HepG2 (cell line): ENCODE results near the gene GALNT17. TPM values are rescaled to one million over a fixed set of nuclear protein-coding genes. Genes with fewer than 3 reads are reported as not detected.

ENCODE experiments used
- ATAC-seq: fragments of 200-7000 bp; cut with Tn5 transposase; 3 replicates; pipeline ENCODE4 v1.9.1; 2020; ENCODE audit warnings: mild to moderate bottlenecking, moderate library complexity
- Bru-seq: library from RNA; stranded (reverse); fragments of 400-500 nt; gene quantifications from one replicate; lab custom pipeline; 2021; lab: Mats Ljungman, UMichigan
- BruChase-seq, 2 experiments: library from RNA; stranded (reverse); fragments of 400-500 nt; gene quantifications; one replicate each; lab custom pipeline; 2021; lab: Mats Ljungman, UMichigan
- BruUV-seq: library from RNA; stranded (reverse); fragments of 400-500 nt; replicated peaks from 2 replicates; lab custom pipeline; 2021; lab: Mats Ljungman, UMichigan
- CTCF ChIA-PET: fragments of 300-600 bp; formaldehyde crosslinking; extraction: SDS; loops from one replicate; lab custom pipeline; 2021; ENCODE audit warnings: low total read pairs, inconsistent platforms, low intra/inter-chr PET ratio; lab: Yijun Ruan, JAX
- POLR2A ChIA-PET: fragments of 350-600 bp; sonication (Branson Sonifier 250); formaldehyde crosslinking; loops from one replicate; lab custom pipeline; 2020; ENCODE audit warnings: antibody characterized with exemption, inconsistent platforms; lab: Yijun Ruan, JAX
- DNase-seq: peaks from one replicate; pipeline ENCODE4 v3.0.0-alpha.2; 2015; ENCODE audit warnings: low spot score
- FAIRE-seq: peaks from 3 replicates; lab custom pipeline; 2011; peaks lifted over from hg19 to GRCh38; lab: Jason Lieb, UNC
- H2AFZ ChIP-seq: one replicate; pipeline ENCODE4 v1.6.1; 2011; ENCODE audit warnings: low read length, inconsistent platforms
- H3K27ac ChIP-seq: fragments of 300-600 bp; 3 replicates; pipeline ENCODE4 v1.8.0; 2011; ENCODE audit warnings: mixed run types, mild to moderate bottlenecking, mixed read lengths, low read length, inconsistent platforms; ENCODE audit not compliant: insufficient read depth; ENCODE audit errors: extremely low read length
- H3K27me3 ChIP-seq, 2 experiments: fragments of 200-600 bp in 1 of 2; 2 replicates in 1 of 2; 3 replicates in 1 of 2; pipeline versions ENCODE4 v1.6.0 to v1.8.0; 2011; ENCODE audit warnings: low read length in 2 of 2, mild to moderate bottlenecking in 2 of 2, moderate library complexity in 2 of 2, inconsistent platforms in 1 of 2; ENCODE audit not compliant: insufficient read depth in 2 of 2, control insufficient read depth in 1 of 2
- H3K36me3 ChIP-seq, 2 experiments: fragments of 200-600 bp in 1 of 2; replicated peaks in 1 of 2; 2 replicates in 1 of 2; 3 replicates in 1 of 2; pipeline versions ENCODE4 v1.5.1 to v1.8.0; 2011; ENCODE audit warnings: low read length in 2 of 2, inconsistent platforms in 1 of 2; ENCODE audit not compliant: insufficient read depth in 2 of 2, control insufficient read depth in 1 of 2
- H3K4me1 ChIP-seq: 2 replicates; pipeline ENCODE4 v1.5.1; 2012; ENCODE audit warnings: low read length, inconsistent platforms; ENCODE audit not compliant: insufficient read depth
- H3K4me2 ChIP-seq: 2 replicates; pipeline ENCODE4 v1.6.0; 2011; ENCODE audit warnings: low read depth, low read length, inconsistent platforms
- H3K4me3 ChIP-seq, 3 experiments: fragments of 200-600 bp in 1 of 3; sonication (generic), shearing (Covaris generic) in 1 of 3; replicated peaks in 1 of 3; 2 replicates each; pipeline ENCODE4 v1.5.1; 2011 to 2016; ENCODE audit warnings: low read length in 3 of 3, inconsistent platforms in 2 of 3, low read depth in 2 of 3, mild to moderate bottlenecking in 2 of 3, control low read depth in 1 of 3, mixed read lengths in 1 of 3; ENCODE audit not compliant: insufficient read depth in 1 of 3
- H3K79me2 ChIP-seq: one replicate; pipeline ENCODE4 v1.6.1; 2011; ENCODE audit warnings: low read length, inconsistent platforms; ENCODE audit not compliant: insufficient read depth
- H3K9ac ChIP-seq: 2 replicates; pipeline ENCODE4 v1.6.0; 2011; ENCODE audit warnings: mild to moderate bottlenecking, low read depth, low read length, inconsistent platforms; ENCODE audit not compliant: insufficient read depth
- H3K9me3 ChIP-seq: 2 replicates; pipeline ENCODE4 v1.5.1; 2012; ENCODE audit warnings: mild to moderate bottlenecking, low read length
- H4K20me1 ChIP-seq: 2 replicates; pipeline ENCODE4 v1.6.0; 2011; ENCODE audit warnings: inconsistent platforms, mild to moderate bottlenecking, low read length, moderate library complexity; ENCODE audit not compliant: insufficient read depth
- FOXO4 ChIP-seq: sonication (generic); formaldehyde crosslinking; conservative IDR thresholded peaks from 2 replicates; pipeline ENCODE4 v1.8.1; 2023; ENCODE audit warnings: missing genetic modification reagents
- THRA ChIP-seq: sonication (generic); formaldehyde crosslinking; IDR thresholded peaks from 2 replicates; pipeline ENCODE4 v1.4.0; 2020; ENCODE audit warnings: missing genetic modification reagents, borderline replicate concordance
- TOPORS ChIP-seq: sonication (generic); formaldehyde crosslinking; IDR thresholded peaks from 2 replicates; pipeline ENCODE4 v1.8.0; 2023; ENCODE audit warnings: mild to moderate bottlenecking, missing genetic modification reagents
- ZNF589 ChIP-seq: sonication (generic); formaldehyde crosslinking; conservative IDR thresholded peaks from 2 replicates; pipeline ENCODE4 v1.8.0; 2022; ENCODE audit warnings: mild to moderate bottlenecking, moderate library complexity, missing genetic modification reagents
- ZZZ3 ChIP-seq: sonication (generic); formaldehyde crosslinking; IDR thresholded peaks from 2 replicates; pipeline ENCODE4 v1.4.0; 2020; ENCODE audit warnings: missing genetic modification reagents, mild to moderate bottlenecking, borderline replicate concordance
- WGBS: methylation state at CpG from one replicate; pipeline ENCODE4 v1.1.6; 2017; ENCODE audit warnings: low lambda C conversion rate; 5-methylcytosine and 5-hydroxymethylcytosine counted together
- in situ Hi-C: cut with HindIII; loops from 2 replicates; pipeline ENCODE4 v1.10.0; 2017; ENCODE audit warnings: low pct_unique_long_range_greater_than_20kb; ENCODE audit not compliant: extremely low pct_ligation_motif_present
- intact Hi-C: fragments of 100-400 bp; cut with micrococcal nuclease; formaldehyde crosslinking; loops from one replicate; pipeline ENCODE4 v1.10.0; 2022; ENCODE audit not compliant: unreplicated experiment
- long read RNA-seq, 2 experiments: library from RNA in 1 of 2; library from polyadenylated mRNA in 1 of 2; stranded (forward) in 1 of 2; unstranded in 1 of 2; transcript quantifications; one replicate each; pipeline ENCODE4 v2.0.0, GENCODE V29; 2019 to 2022
- polyA minus RNA-seq, 3 experiments: library from RNA; depleted of rRNA, polyadenylated mRNA; stranded (reverse); fragments of >200 nt; gene quantifications; 2 replicates each; pipeline ENCODE4 v1.2.3, GENCODE V29; 2011; ENCODE audit warnings: low replicate concordance in 1 of 3
- polyA plus RNA-seq, 8 experiments: library from polyadenylated mRNA; depleted of rRNA in 3 of 8; stranded (reverse) in 7 of 8; unstranded in 1 of 8; fragments of >200 nt; fragmentation: Illumina TruSeq in 4 of 8; extraction: Trizol in 4 of 8; gene quantifications; 2 replicates each; pipeline versions ENCODE4 v1.2.1 to v1.2.3, GENCODE V29; 2011 to 2016; ENCODE audit warnings: low read depth in 4 of 8, missing spikeins in 1 of 8, mixed read lengths in 1 of 8; ENCODE audit not compliant: insufficient read depth in 1 of 8
- total RNA-seq, 5 experiments: library from RNA; depleted of rRNA; stranded (reverse); fragments of >200 nt; fragmentation: Illumina TruSeq; extraction: Trizol; gene quantifications; 2 replicates each; pipeline ENCODE4 v1.2.3, GENCODE V29; 2016; ENCODE audit warnings: low read depth in 1 of 5

GALNT17 gene
- total RNA-seq (2016; rRNA removed; fragmentation: Illumina TruSeq; extraction: Trizol) (not detected in 2 replicates), polyA plus RNA-seq (2011; rRNA removed) (not detected in 2 replicates), polyA minus RNA-seq (2011; rRNA and poly(A)+ RNA removed; ENCODE audit: low replicate concordance) (not detected in 2 replicates), Bru-seq, nascent RNA (percentile 0 among the genes with signal in this experiment), BruChase-seq, experiment 1, labeled RNA remaining after a 6-hour chase (not detected), BruChase-seq, experiment 2, labeled RNA remaining after a 2-hour chase (percentile 1 among the genes with signal in this experiment)
- not detected in 2 replicates for total RNA-seq (2016; cell fraction: cytosol; rRNA removed; fragmentation: Illumina TruSeq; extraction: Trizol; ENCODE audit: low read depth)
- total RNA-seq (2016; cell fraction: insoluble cytoplasmic fraction; rRNA removed; fragmentation: Illumina TruSeq; extraction: Trizol), result not detected in 2 replicates
- not detected in 2 replicates for total RNA-seq (2016; cell fraction: membrane; rRNA removed; fragmentation: Illumina TruSeq; extraction: Trizol)
- not detected in 2 replicates for total RNA-seq (2016; cell fraction: nucleus; rRNA removed; fragmentation: Illumina TruSeq; extraction: Trizol)
- not detected in 2 replicates for polyA plus RNA-seq (2011; cell fraction: cytosol; rRNA removed)
- polyA plus RNA-seq (2011; cell fraction: nucleus; rRNA removed), result not detected in 2 replicates
- not detected in 2 replicates for polyA plus RNA-seq (2012)
- not detected in 2 replicates for polyA plus RNA-seq (2016; cell fraction: cytosol; fragmentation: Illumina TruSeq; extraction: Trizol; ENCODE audit: low read depth)
- not detected in 2 replicates for polyA plus RNA-seq (2016; cell fraction: insoluble cytoplasmic fraction; fragmentation: Illumina TruSeq; extraction: Trizol; ENCODE audit: low read depth)
- polyA plus RNA-seq (2016; cell fraction: membrane; fragmentation: Illumina TruSeq; extraction: Trizol; ENCODE audit: low read depth), result not detected in 2 replicates
- polyA plus RNA-seq (2016; cell fraction: nucleus; fragmentation: Illumina TruSeq; extraction: Trizol; ENCODE audit: insufficient read depth, low read depth), result not detected in 2 replicates
- not detected in 2 replicates for polyA minus RNA-seq (2011; cell fraction: cytosol; rRNA and poly(A)+ RNA removed)
- polyA minus RNA-seq (2011; cell fraction: nucleus; rRNA and poly(A)+ RNA removed), result not detected in 2 replicates
- long read RNA-seq, experiment 1, result 0 reads
- long read RNA-seq, experiment 2, result 0 reads

GRCh38 chr7:71132127-71132376, at the start of gene GALNT17:
Gene GALNT17 (plus strand): TSS chr7:71132144.
- no peaks in the 10 kb centered on the region for H4K20me1 ChIP-seq
- H3K9me3 ChIP-seq, result no peaks in the 10 kb centered on the region
- H3K4me3 ChIP-seq, result no peak within 1 kb of the TSS
- H3K4me2 ChIP-seq, result no peak within 1 kb of the TSS; the same call in 1 of the 2 replicates
- H3K9ac ChIP-seq, result no peak within 1 kb of the TSS
- intact Hi-C loops, result no loop called here
- no peak within 1 kb of the TSS for H3K27ac ChIP-seq
- ATAC-seq (no peak), DNase-seq (no peak), FAIRE-seq (no peak)
- no TSS peak for BruUV-seq
- no peaks in the 10 kb centered on the region for H3K4me1 ChIP-seq
- peaks cover 0 to 16% of the 10 kb centered on the region in 2 experiments; a peak in 2 of 5 replicates for H3K27me3 ChIP-seq
- ChIA-PET CTCF (no interaction called here), POLR2A (no interaction called here)
- TF ChIP-seq TOPORS (CRISPR knock-in tag) (no peak), FOXO4 (CRISPR knock-in tag) (no peak), THRA (CRISPR knock-in tag) (no peak), ZNF589 (CRISPR knock-in tag) (no peak), ZZZ3 (no peak)
- in situ Hi-C loops, result no loop called here
- H2AFZ ChIP-seq, result no peak within 1 kb of the TSS
- no peaks in the 10 kb centered on the region for H3K36me3 ChIP-seq
- no peaks in the 10 kb centered on the region for H3K79me2 ChIP-seq
- 90% methylated on average over 23 of the region's 34 CpGs for WGBS
